ENCODE data around the gene DCLK2.

- TF ChIP-seq POLR2A (IDR thresholded peaks at IDR 0.05) = no peak
- no peak for TF ChIP-seq CTCF (IDR thresholded peaks at IDR 0.05)
These were observed 30.4 kb downstream of the DCLK2 start for GRCh38 chr4:150108691-150109090.

All from right lobe of liver (tissue), 4 donors.